ENCODE data around the gene CDC42EP2. TPM values are rescaled to one million over a fixed set of nuclear protein-coding genes. Genes with fewer than 3 reads are reported as not detected.

The CDC42EP2 gene
- polyA plus RNA-seq, 1 of the 3 experiments (the other 2 are of a cell fraction): 8.1 TPM

GRCh38 chr11:65354265-65355012 lies 39.8 kb downstream of the CDC42EP2 start, which contains the start of gene TIGD3 (continued):
- TF ChIP-seq FOXJ3 (CRISPR knock-in tag; IDR thresholded peaks at IDR 0.05) (no peak), YY1 (IDR thresholded peaks at IDR 0.05; ENCODE audit: low read depth) (no peak), IRF3 (IDR thresholded peaks at IDR 0.05; ENCODE audit: low read depth, low read length) (peak; percentile 51; the same call in 1 of the 2 replicates), NRF1 (IDR thresholded peaks at IDR 0.05; ENCODE audit: low read depth, low read length) (peak; percentile 55; the same call in 1 of the 2 replicates), EZH2phosphoT487 (IDR thresholded peaks at IDR 0.05; ENCODE audit: borderline replicate concordance, low read depth) (no peak), CTCF (IDR thresholded peaks at IDR 0.05) (0 out of 2 replicates have a peak, but pooled peaks have one; percentile 13), GABPA (IDR thresholded peaks at IDR 0.05; ENCODE audit: low read depth) (no peak), MEF2A (IDR thresholded peaks at IDR 0.05; ENCODE audit: borderline replicate concordance, low read depth) (no peak)

- ChIA-PET POLR2A (interaction anchor here (0.6 to 3.2 kb wide), 4 partner anchors 22 to 144 kb away, joined by 4 to 13 read pairs (median 5); partner anchors contain the start of genes DPF2, MALAT1 and NEAT1), CTCF (interaction anchor here (0.6 to 2.5 kb wide), 12 partner anchors 10 to 243 kb away, joined by 3 to 10 read pairs (median 4); no protein-coding TSS in a partner anchor)
- no peaks in the 10 kb centered on the region for H4K20me1 ChIP-seq (ENCODE audit: insufficient read depth)
- no peaks in the 10 kb centered on the region for H3K9me2 ChIP-seq
- peaks cover 35% of the 10 kb centered on the region for H3F3A ChIP-seq (replicated peaks; ENCODE audit: insufficient read depth)
- peak overlapping the region; percentile 78; the same call in 1 of the 2 replicates for H2AFZ ChIP-seq (ENCODE audit: low read depth)
- peak overlapping the region; percentile 71 to 74 for H3K4me3 ChIP-seq (ENCODE audit: low read depth in 2 of 2, low read length in 1 of 2)
- peak overlapping the region; percentile 51; the same call in 1 of the 2 replicates for H3K9ac ChIP-seq
- peak overlapping the region; percentile 89; the same call in 1 of the 2 replicates for H3K4me2 ChIP-seq
- peak; percentile 87 for DNase-seq
- no peaks in the 10 kb centered on the region for H3K79me2 ChIP-seq (ENCODE audit: insufficient read depth)
- peak; percentile 58; the same call in 1 of the 2 replicates for TF ChIP-seq GATA2 (CRISPR knock-in tag; IDR thresholded peaks at IDR 0.05)
- TF ChIP-seq RFX5 (IDR thresholded peaks at IDR 0.05; ENCODE audit: low read length): no peak
- H3K27ac ChIP-seq (ENCODE audit: low read depth in 2 of 2, low read length in 1 of 2): peak overlapping the region in 1 of 2 experiments; percentile 63; a peak in 2 of 4 replicates
- peaks cover 10 to 27% of the 10 kb centered on the region in 2 experiments for H3K36me3 ChIP-seq (replicated peaks in 1 of 2; ENCODE audit: control insufficient read depth in 1 of 2, insufficient read depth in 2 of 2, low read length in 1 of 2)
- no peaks in the 10 kb centered on the region for H3K27me3 ChIP-seq (ENCODE audit: insufficient read depth)
- H3K4me1 ChIP-seq (ENCODE audit: control insufficient read depth in 1 of 2, insufficient read depth in 2 of 2, low read depth in 1 of 2, low read length in 1 of 2): peaks cover 0 to 20% of the 10 kb centered on the region in 2 experiments; a peak in 1 of 4 replicates
- WGBS (ENCODE audit: low lambda C conversion rate): 26% methylated on average over 30 of the region's 47 CpGs
- no peaks in the 10 kb centered on the region for H3K9me3 ChIP-seq
These were observed 40.5 kb downstream of the CDC42EP2 start for GRCh38 chr11:65355013-65355775.
